ENCODE data around the gene RBP5. TPM values are rescaled to one million over a fixed set of nuclear protein-coding genes. Genes with fewer than 3 reads are reported as not detected.
A peak's percentile ranks its signal among the peaks of the same experiment; 100 is the strongest.

Gene RBP5
- total and polyA plus RNA-seq, 10 donors: 55.5 to 170 (median 105) TPM

- H3K27ac ChIP-seq: peak overlapping the region in 4 of 8 donors; percentile 96 to 98 (median 96)
- WGBS, 5 donors: 88 to 94% (median 90%) methylated on average over 5 of the region's 5 CpGs
- H3K9me3 ChIP-seq: peaks cover 0 to 12% (median 9%) of the 10 kb centered on the region in 8 donors
- TF ChIP-seq POLR2A (IDR thresholded peaks at IDR 0.05): no peak
- TF ChIP-seq POLR2AphosphoS5 (IDR thresholded peaks at IDR 0.05): no peak
- TF ChIP-seq CTCF (IDR thresholded peaks at IDR 0.05 in 8 of 11, conservative IDR thresholded peaks at IDR 0.05 in 3 of 11): no peak
- H3K27me3 ChIP-seq (replicated peaks in 1 of 7): no peaks in the 10 kb centered on the region
- H3K4me3 ChIP-seq: no peak overlapping the region
- peaks cover 16 to 79% (median 53%) of the 10 kb centered on the region in 6 donors for H3K4me1 ChIP-seq
- no peak for DNase-seq
- peaks cover 0 to 24% (median 13%) of the 10 kb centered on the region in 6 donors for H3K36me3 ChIP-seq
- intact Hi-C loops (cut with DNase I; ENCODE audit: low total_unique reads): loop anchor here (10.0 kb wide), 1 partner anchor 166 kb away; the partner anchor contains the start of genes C12orf57 and RNU7-1
Measured at GRCh38 chr12:7110661-7111060, 18.0 kb downstream of the RBP5 start.

- DNase-seq: no peak
Measured at GRCh38 chr12:7109572-7109920, 19.1 kb downstream of the RBP5 start.

GRCh38 chr12:7108796-7109571, 19.7 kb downstream of the RBP5 start, which contains the start of gene C1RL:
Gene C1RL, minus strand, starts transcription at chr12:7109214. Its CDS starts 34 bp downstream, at chr12:7109180.
- TF ChIP-seq POLR2AphosphoS5 (IDR thresholded peaks at IDR 0.05) (peak; percentile 69 to 86 (median 84)), CTCF (IDR thresholded peaks at IDR 0.05 in 8 of 11, conservative IDR thresholded peaks at IDR 0.05 in 3 of 11) (peak; percentile 97 to 99 (median 98)), POLR2A (IDR thresholded peaks at IDR 0.05) (peak in 1 of 3 donors; percentile 29)
- intact Hi-C loops (cut with DNase I; ENCODE audit: low total_unique reads): no loop called here
- Histone ChIP-seq H3K27me3 (replicated peaks in 1 of 7) (no peaks in the 10 kb centered on the region), H3K27ac (peak within 1 kb of the TSS; percentile 89 to 98 (median 96)), H3K9me3 (peaks cover 0 to 15% (median 11%) of the 10 kb centered on the region in 8 donors), H3K36me3 (peaks cover 0 to 21% (median 8%) of the 10 kb centered on the region in 6 donors), H3K4me3 (peak within 1 kb of the TSS; percentile 58 to 86 (median 68)), H3K4me1 (peaks cover 16 to 95% (median 55%) of the 10 kb centered on the region in 6 donors)
- DNase-seq: peak; percentile 96
- 6 to 13% (median 11%) methylated on average over 18 to 23 of the region's 23 CpGs for WGBS, 5 donors

More at GRCh38 chr12:7109572-7109920, 19.1 kb downstream of the RBP5 start:
- WGBS, 5 donors: 54 to 71% (median 67%) methylated on average over 5 of the region's 5 CpGs
- Histone ChIP-seq H3K27ac (peak overlapping the region; percentile 89 to 98 (median 96)), H3K9me3 (peaks cover 0 to 15% (median 11%) of the 10 kb centered on the region in 8 donors), H3K27me3 (replicated peaks in 1 of 7) (no peaks in the 10 kb centered on the region), H3K4me1 (peaks cover 16 to 90% (median 55%) of the 10 kb centered on the region in 6 donors), H3K36me3 (peaks cover 0 to 21% (median 7%) of the 10 kb centered on the region in 6 donors), H3K4me3 (peak overlapping the region in 6 of 8 donors; percentile 58 to 86 (median 68))
- intact Hi-C loops (cut with DNase I; ENCODE audit: low total_unique reads): no loop called here
- TF ChIP-seq CTCF (IDR thresholded peaks at IDR 0.05 in 8 of 11, conservative IDR thresholded peaks at IDR 0.05 in 3 of 11) (peak in 1 of 11 experiments; percentile 37), POLR2AphosphoS5 (IDR thresholded peaks at IDR 0.05) (no peak)

All from spleen (tissue), 11 donors.